HFFc6 (cell line): ENCODE data around the gene HAO1. TPM values are rescaled to one million over a fixed set of nuclear protein-coding genes. Genes with fewer than 3 reads are reported as not detected.
"Not testable (repeated sequence)": the region's sequence is repeated elsewhere in the genome, so short reads cannot be mapped to it uniquely, and the experiment has no call there.

Experiments
- DNase-seq: peaks from one replicate; pipeline ENCODE4 v3.0.0-alpha.2; 2018
- H3K27ac Mint-ChIP-seq: 2 replicates; pipeline ENCODE4 v1.8.0; 2020; ENCODE audit warnings: mild to moderate bottlenecking, mixed read lengths
- H3K27me3 Mint-ChIP-seq: 2 replicates; pipeline ENCODE4 v1.8.0; 2021; ENCODE audit warnings: mild to moderate bottlenecking, moderate library complexity, mixed read lengths; ENCODE audit not compliant: insufficient read depth
- H3K36me3 Mint-ChIP-seq: 2 replicates; pipeline ENCODE4 v1.8.0; 2021; ENCODE audit warnings: low read depth, mixed read lengths
- H3K4me1 Mint-ChIP-seq: 2 replicates; pipeline ENCODE4 v1.8.0; 2020; ENCODE audit warnings: low read depth, mixed read lengths
- H3K4me3 Mint-ChIP-seq: 2 replicates; pipeline ENCODE4 v1.8.0; 2020; ENCODE audit warnings: mild to moderate bottlenecking, moderate library complexity, mixed read lengths
- H3K9me3 Mint-ChIP-seq: 2 replicates; pipeline ENCODE4 v1.8.0; 2020; ENCODE audit warnings: mild to moderate bottlenecking, mixed read lengths
- CTCF ChIP-seq: fragments of 200-600 bp; sonication (generic); IDR thresholded peaks from 2 replicates; pipeline ENCODE4 v1.5.0; 2021; ENCODE audit warnings: antibody characterized with exemption, mild to moderate bottlenecking
- total RNA-seq, 6 experiments: library from RNA; stranded (reverse); fragmentation: NEBNext Ultra II Directional; extraction: Animal tissue kit (Norgen Biotek cat#: 25700); gene quantifications; 2 replicates in 1 of 6; 3 replicates in 5 of 6; pipeline ENCODE4 v1.2.3, GENCODE V29; 2021

The HAO1 gene
- total RNA-seq, 6 experiments from 2014 or later = not detected

DNA sequence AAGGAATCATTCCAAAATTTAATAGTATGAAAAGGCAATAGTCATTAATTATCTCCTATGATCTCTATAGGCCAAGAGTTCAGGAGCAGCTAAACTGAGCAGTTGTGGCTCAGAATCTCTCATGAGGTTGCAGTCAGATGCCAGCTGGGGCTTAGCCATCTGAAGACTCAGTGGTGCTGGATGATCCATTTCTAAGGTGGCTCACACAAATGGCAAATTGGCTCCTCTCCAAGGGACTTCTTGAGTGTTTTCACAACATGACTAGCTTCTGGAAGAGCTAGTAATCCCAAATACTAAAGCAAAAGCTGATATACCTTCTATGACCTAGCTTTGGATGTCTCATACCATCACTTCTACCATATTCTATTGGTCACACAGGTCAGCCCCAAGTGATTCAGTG lies 104.2 kb downstream of the HAO1 start:
- Mint-ChIP-seq H3K4me3 (no peak overlapping the region), H3K27me3 (peaks cover 2% of the 10 kb centered on the region), H3K27ac (no peak overlapping the region), H3K9me3 (peaks cover 8% of the 10 kb centered on the region), H3K36me3 (no peaks in the 10 kb centered on the region; the same call in 1 of the 2 replicates), H3K4me1 (peaks cover 9% of the 10 kb centered on the region)
- no peak for DNase-seq
- TF ChIP-seq CTCF = no peak

GRCh38 chr20:7834441-7834840 lies 105.8 kb downstream of the HAO1 start:
- not testable (repeated sequence) for H3K27me3 Mint-ChIP-seq, H3K4me3 Mint-ChIP-seq, H3K9me3 Mint-ChIP-seq, H3K4me1 Mint-ChIP-seq, H3K27ac Mint-ChIP-seq, H3K36me3 Mint-ChIP-seq, DNase-seq

Other genes starting within 250 kb of the HAO1 start
- gene TMX4, start 79.3 kb upstream of the HAO1 start, total RNA-seq = 10 to 100 TPM; 35.8 to 47.8 (median 39.3) TPM
- gene PLCB1, start 191.8 kb upstream of the HAO1 start, total RNA-seq = 10 to 100 TPM; 17.2 to 25.7 (median 23.1) TPM